GM12878 (cell line): ENCODE measurements around the gene GTF2H1. TPM values are rescaled to one million over a fixed set of nuclear protein-coding genes. Genes with fewer than 3 reads are reported as not detected.

Experiments used
- ATAC-seq: fragments of 200-7000 bp; cut with Tn5 transposase; 3 replicates; pipeline ENCODE4 v1.9.1; 2020; ENCODE audit warnings: mild to moderate bottlenecking, moderate library complexity
- BruUV-seq: library from RNA; stranded (reverse); fragments of 400-500 nt; replicated peaks from 2 replicates; lab custom pipeline; 2021; lab: Mats Ljungman, UMichigan
- CTCF ChIA-PET: fragments of 300-600 bp; sonication (Branson Sonifier 250); formaldehyde crosslinking; extraction: SDS; loops from one replicate; lab custom pipeline; 2021; ENCODE audit warnings: inconsistent platforms; lab: Yijun Ruan, JAX
- POLR2A ChIA-PET: fragments of 350-600 bp; formaldehyde crosslinking; extraction: SDS; loops from one replicate; lab custom pipeline; 2021; ENCODE audit warnings: inconsistent platforms; lab: Charles Lee
- RAD21 ChIA-PET: fragments of 300-600 bp; sonication (Branson Sonifier 250); formaldehyde crosslinking; loops from one replicate; lab custom pipeline; 2023; ENCODE audit warnings: antibody characterized with exemption; ENCODE audit not compliant: unreplicated experiment; lab: Charles Lee
- SMC1A ChIA-PET: fragments of 300-600 bp; sonication (Branson Sonifier 250); formaldehyde crosslinking; loops from one replicate; lab custom pipeline; 2023; ENCODE audit not compliant: unreplicated experiment, uncharacterized antibody; lab: Charles Lee
- DNase-seq: peaks from one replicate; pipeline ENCODE4 v3.0.0-alpha.2; 2011; ENCODE audit warnings: low read depth, low spot score
- FAIRE-seq: peaks from 3 replicates; lab custom pipeline; 2011; peaks lifted over from hg19 to GRCh38; lab: Jason Lieb, UNC
- H2AFZ ChIP-seq: 2 replicates; pipeline ENCODE4 v1.6.0; 2011; ENCODE audit warnings: low read depth, low read length, control low read depth; ENCODE audit not compliant: control insufficient read depth
- H3K27ac ChIP-seq: 2 replicates; pipeline ENCODE4 v1.5.1; 2011; ENCODE audit warnings: control low read depth; ENCODE audit not compliant: control insufficient read depth, insufficient read depth
- H3K27me3 ChIP-seq, 2 experiments: replicated peaks in 1 of 2; 2 replicates each; pipeline versions ENCODE4 v1.6.0 to v1.6.1; 2011; ENCODE audit warnings: low read length in 1 of 2; ENCODE audit not compliant: control insufficient read depth in 2 of 2, insufficient read depth in 2 of 2
- H3K36me3 ChIP-seq, 2 experiments: 2 replicates each; pipeline ENCODE4 v1.5.1; 2011; ENCODE audit warnings: low read length in 1 of 2; ENCODE audit not compliant: control insufficient read depth in 2 of 2, insufficient read depth in 2 of 2
- H3K4me1 ChIP-seq: 2 replicates; pipeline ENCODE4 v1.6.1; 2011; ENCODE audit warnings: mild to moderate bottlenecking, low read length, moderate library complexity, mixed read lengths; ENCODE audit not compliant: control insufficient read depth, insufficient read depth
- H3K4me2 ChIP-seq: 2 replicates; pipeline ENCODE4 v1.6.0; 2011; ENCODE audit warnings: control low read depth; ENCODE audit not compliant: control insufficient read depth, insufficient read depth
- H3K4me3 ChIP-seq: fragments of 200-600 bp; sonication (generic); 2 replicates; pipeline ENCODE4 v1.5.1; 2016
- H3K79me2 ChIP-seq: 2 replicates; pipeline ENCODE4 v1.6.0; 2011; ENCODE audit warnings: low read length; ENCODE audit not compliant: control insufficient read depth, insufficient read depth
- H3K9ac ChIP-seq: 2 replicates; pipeline ENCODE4 v1.8.0; 2011; ENCODE audit warnings: low read length, control low read depth, mixed read lengths; ENCODE audit not compliant: control insufficient read depth, insufficient read depth
- H3K9me3 ChIP-seq: replicated peaks from 3 replicates; pipeline ENCODE4 v1.5.1; 2011; ENCODE audit warnings: mild to moderate bottlenecking, low read length; ENCODE audit not compliant: control insufficient read depth, insufficient read depth
- H4K20me1 ChIP-seq: 2 replicates; pipeline ENCODE4 v1.6.0; 2011; ENCODE audit not compliant: control insufficient read depth, insufficient read depth
- EP300 ChIP-seq, 2 experiments: fragments of 150-350 bp in 1 of 2; IDR thresholded peaks; 2 replicates each; pipeline ENCODE4 v1.6.1; 2011 to 2012; ENCODE audit warnings: low read depth in 2 of 2, low read length in 2 of 2, borderline replicate concordance in 1 of 2, improper control_type of control experiment in 1 of 2, inconsistent platforms in 1 of 2; ENCODE audit not compliant: control insufficient read depth in 1 of 2
- LARP7 ChIP-seq: fragments of 450-650 bp; IDR thresholded peaks from 2 replicates; pipeline ENCODE4 v1.6.1; 2017; ENCODE audit warnings: mild to moderate bottlenecking
- MTA2 ChIP-seq: fragments of 450-650 bp; IDR thresholded peaks from 2 replicates; pipeline ENCODE4 v1.6.1; 2016; ENCODE audit warnings: low read depth, mild to moderate bottlenecking, moderate library complexity
- NRF1 ChIP-seq: conservative IDR thresholded peaks from 2 replicates; pipeline ENCODE4 v1.6.1; 2011; ENCODE audit warnings: mild to moderate bottlenecking, low read depth, low read length, improper control_type of control experiment
- SUZ12 ChIP-seq: fragments of 200-600 bp; sonication (generic); IDR thresholded peaks from one replicate; pipeline ENCODE4 v1.6.1; 2018; ENCODE audit warnings: antibody characterized with exemption, mild to moderate bottlenecking; ENCODE audit not compliant: unreplicated experiment
- ZNF217 ChIP-seq: fragments of 450-650 bp; IDR thresholded peaks from 2 replicates; pipeline ENCODE4 v1.6.1; 2017; ENCODE audit warnings: antibody characterized with exemption, mild to moderate bottlenecking
- ZNF384 ChIP-seq: IDR thresholded peaks from 2 replicates; pipeline ENCODE4 v1.6.1; 2012; ENCODE audit warnings: low read depth, mild to moderate bottlenecking, low read length, improper control_type of control experiment, borderline replicate concordance
- ZNF687 ChIP-seq: fragments of 450-650 bp; IDR thresholded peaks from 2 replicates; pipeline ENCODE4 v1.6.1; 2017; ENCODE audit warnings: mild to moderate bottlenecking, moderate library complexity
- WGBS: methylation state at CpG from one replicate; pipeline ENCODE4 v1.1.6; 2016; ENCODE audit warnings: low lambda C conversion rate; ENCODE audit not compliant: insufficient replicate concordance, insufficient coverage; ENCODE audit errors: missing lambda C conversion rate; 5-methylcytosine and 5-hydroxymethylcytosine counted together
- in situ Hi-C: fragments of 300-500 bp; cut with MboI; formaldehyde crosslinking; loops from 9 replicates; pipeline ENCODE4 v1.14.3; 2018; ENCODE audit warnings: mixed read lengths
- intact Hi-C: fragments of 100-400 bp; cut with micrococcal nuclease; formaldehyde crosslinking; loops from one replicate; pipeline ENCODE4 v1.14.2; 2022; ENCODE audit not compliant: unreplicated experiment
- microRNA-seq: library from miRNA; unstranded; fragments of <30 nt; microRNA quantifications from one replicate; pipeline ENCODE4, GENCODE V29; 2018
- polyA plus RNA-seq, 11 experiments: library from polyadenylated mRNA; depleted of rRNA in 4 of 11; unstranded in 6 of 11; stranded (reverse) in 5 of 11; fragments of >200 nt; fragmentation: Nextera tagmentation in 4 of 11; fragmentation: Illumina TruSeq in 1 of 11; extraction: Ambion mirVana in 4 of 11; extraction: Trizol in 1 of 11; gene quantifications; 1 replicate in 1 of 11; 2 replicates in 10 of 11; pipeline versions ENCODE4 v1.2.1 to v1.2.3, GENCODE V29; 2011 to 2016; ENCODE audit warnings: inconsistent platforms in 2 of 11, missing spikeins in 2 of 11, low read depth in 1 of 11
- small RNA-seq: library from RNA; depleted of rRNA; stranded (forward); fragments of <200 nt; gene quantifications from one replicate; pipeline ENCODE3, GENCODE V24; 2014
- total RNA-seq, 4 experiments: library from RNA; depleted of rRNA in 3 of 4; stranded (reverse); fragments of >200 nt in 3 of 4; fragmentation: Illumina TruSeq in 1 of 4; extraction: Trizol in 1 of 4; gene quantifications; 2 replicates each; pipeline versions ENCODE4 v1.2.1 to v1.2.3, GENCODE V29; 2013 to 2021
- TF ChIP-seq, protein P1 (sequence below): fragments of 450-650 bp; IDR thresholded peaks from 2 replicates; pipeline ENCODE4 v1.6.1; 2017; ENCODE audit warnings: borderline replicate concordance

Gene GTF2H1
- total and polyA plus RNA-seq, 10 of the 15 experiments (the other 5 are each of a cell fraction or from before 2014, with no cell fraction given), result 36.7 to 68.8 (median 46.6) TPM

DNA sequence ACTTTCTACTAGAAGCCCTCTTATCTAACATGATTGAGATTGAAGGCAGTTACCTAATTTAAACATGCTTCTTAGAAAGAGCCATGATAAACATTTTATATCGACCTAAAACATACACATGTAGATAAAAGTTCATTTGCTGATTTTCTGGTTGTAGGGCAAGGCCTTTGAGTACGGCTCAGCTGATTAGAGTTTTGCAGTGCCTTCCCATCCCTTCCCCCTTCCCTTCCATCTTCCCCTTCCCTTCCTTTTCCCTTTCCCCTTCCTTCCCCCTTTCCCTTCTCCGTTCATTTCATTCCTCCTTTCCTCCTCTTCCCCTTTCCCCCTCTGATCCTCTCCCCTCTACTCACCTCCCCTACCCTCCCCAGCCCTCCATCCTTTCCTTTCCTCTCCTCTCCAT, 94.1 kb downstream of the GTF2H1 start:
- ChIA-PET SMC1A (interaction anchor here (1.7 kb wide), 1 partner anchor 20 kb away, joined by 4 read pairs; no protein-coding TSS in a partner anchor), RAD21 (interaction anchor here (0.7 kb wide), 1 partner anchor 1811 kb away, joined by 5 read pairs; no protein-coding TSS in a partner anchor), CTCF (no interaction called here), POLR2A (no interaction called here)
- in situ Hi-C loops, result no loop called here
- no peak overlapping the region for H3K4me2 ChIP-seq
- no peak for ATAC-seq
- 31% methylated on average over 3 of the region's 3 CpGs for WGBS
- H3K36me3 ChIP-seq, result no peaks in the 10 kb centered on the region
- no peak overlapping the region for H2AFZ ChIP-seq
- no peaks in the 10 kb centered on the region for H4K20me1 ChIP-seq
- H3K4me3 ChIP-seq, result no peak overlapping the region
- H3K27ac ChIP-seq, result no peak overlapping the region
- H3K9ac ChIP-seq, result no peak overlapping the region
- intact Hi-C loops, result no loop called here
- BruUV-seq, result no TSS peak
- H3K27me3 ChIP-seq, result no peaks in the 10 kb centered on the region
- TF ChIP-seq NRF1 (no peak), ZNF217 (no peak), SUZ12 (no peak), LARP7 (no peak), MTA2 (no peak), EP300 (IDR thresholded peaks at IDR 0.05; ENCODE audit: borderline replicate concordance in 1 of 2, control insufficient read depth in 1 of 2, low read depth in 2 of 2, low read length in 2 of 2) (no peak), ZNF384 (no peak), ZNF687 (no peak)
- TF ChIP-seq, protein P1, sequence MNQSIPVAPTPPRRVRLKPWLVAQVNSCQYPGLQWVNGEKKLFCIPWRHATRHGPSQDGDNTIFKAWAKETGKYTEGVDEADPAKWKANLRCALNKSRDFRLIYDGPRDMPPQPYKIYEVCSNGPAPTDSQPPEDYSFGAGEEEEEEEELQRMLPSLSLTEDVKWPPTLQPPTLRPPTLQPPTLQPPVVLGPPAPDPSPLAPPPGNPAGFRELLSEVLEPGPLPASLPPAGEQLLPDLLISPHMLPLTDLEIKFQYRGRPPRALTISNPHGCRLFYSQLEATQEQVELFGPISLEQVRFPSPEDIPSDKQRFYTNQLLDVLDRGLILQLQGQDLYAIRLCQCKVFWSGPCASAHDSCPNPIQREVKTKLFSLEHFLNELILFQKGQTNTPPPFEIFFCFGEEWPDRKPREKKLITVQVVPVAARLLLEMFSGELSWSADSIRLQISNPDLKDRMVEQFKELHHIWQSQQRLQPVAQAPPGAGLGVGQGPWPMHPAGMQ, result no peak
- no peak for DNase-seq
- no peaks in the 10 kb centered on the region for H3K79me2 ChIP-seq
- H3K9me3 ChIP-seq, result no peaks in the 10 kb centered on the region
- H3K4me1 ChIP-seq, result no peaks in the 10 kb centered on the region
- FAIRE-seq, result no peak

Small RNA genes lying within 50 kb of the gene (microRNA-seq; reads per million reads assigned to microRNA genes)
- gene MIR3159, result 3.4 reads per million, percentile 18 among the genes with 10 or more reads in this experiment

Small RNA genes lying within 50 kb of the gene (small RNA-seq; reads per million reads assigned to genes)
- 0.78 reads per million, percentile 23 among the genes with 10 or more reads in this experiment for gene MIR3159

Other genes with a start within 250 kb of the GTF2H1 start
Only the 7 nearest of the 11 such genes appear.
- gene SAA4, start 85.8 kb upstream of the GTF2H1 start, total RNA-seq (2014; rRNA removed), result not detected in 2 replicates
- gene SAA4, start 85.8 kb upstream of the GTF2H1 start, total RNA-seq (2014; rRNA removed; fragmentation: Illumina TruSeq; extraction: Trizol), result not detected in 2 replicates
- not detected in 2 replicates for gene SAA4, start 85.8 kb upstream of the GTF2H1 start, total RNA-seq (2021)
- gene SAA4, start 85.8 kb upstream of the GTF2H1 start, polyA plus RNA-seq (2011; rRNA removed), result not detected in 2 replicates
- gene SAA4, start 85.8 kb upstream of the GTF2H1 start, polyA plus RNA-seq (2014; fragmentation: Illumina TruSeq; extraction: Trizol), result not detected in 2 replicates
- gene SAA4, start 85.8 kb upstream of the GTF2H1 start, polyA plus RNA-seq (2014; fragmentation: Nextera tagmentation; extraction: Ambion mirVana), result not detected
- not detected in 2 replicates for gene SAA4, start 85.8 kb upstream of the GTF2H1 start, polyA plus RNA-seq (2014; rRNA removed)
- gene SAA4, start 85.8 kb upstream of the GTF2H1 start, polyA plus RNA-seq (2016; fragmentation: Nextera tagmentation; extraction: Ambion mirVana), result not detected
- gene SAA2, start 73.9 kb upstream of the GTF2H1 start, total RNA-seq (2014; rRNA removed), result 0.38 and 0.45 TPM in 2 replicates
- gene SAA2, start 73.9 kb upstream of the GTF2H1 start, total RNA-seq (2014; rRNA removed; fragmentation: Illumina TruSeq; extraction: Trizol), result 0.18 TPM in 1 of 2 replicates, not detected in the other
- 4.1 and 5.7 TPM in 2 replicates for gene SAA2, start 73.9 kb upstream of the GTF2H1 start, total RNA-seq (2021)
- gene SAA2, start 73.9 kb upstream of the GTF2H1 start, polyA plus RNA-seq (2011; rRNA removed), result 0.20 and 0.24 TPM in 2 replicates
- 0.32 TPM in 1 of 2 replicates, not detected in the other for gene SAA2, start 73.9 kb upstream of the GTF2H1 start, polyA plus RNA-seq (2014; fragmentation: Illumina TruSeq; extraction: Trizol)
- under 1 TPM in 1 of 2 experiments, not detected in 1; 0.24 TPM for gene SAA2, start 73.9 kb upstream of the GTF2H1 start, polyA plus RNA-seq (2014; fragmentation: Nextera tagmentation; extraction: Ambion mirVana)
- 0.08 and 0.24 TPM in 2 replicates for gene SAA2, start 73.9 kb upstream of the GTF2H1 start, polyA plus RNA-seq (2014; rRNA removed)
- under 1 TPM in 1 of 2 experiments, not detected in 1; 0.32 TPM for gene SAA2, start 73.9 kb upstream of the GTF2H1 start, polyA plus RNA-seq (2016; fragmentation: Nextera tagmentation; extraction: Ambion mirVana)
- gene SAA1, start 56.3 kb upstream of the GTF2H1 start, total RNA-seq (2014; rRNA removed), result not detected in 2 replicates
- not detected in 2 replicates for gene SAA1, start 56.3 kb upstream of the GTF2H1 start, total RNA-seq (2014; rRNA removed; fragmentation: Illumina TruSeq; extraction: Trizol)
- gene SAA1, start 56.3 kb upstream of the GTF2H1 start, total RNA-seq (2021), result 5.5 and 6.9 TPM in 2 replicates
- gene SAA1, start 56.3 kb upstream of the GTF2H1 start, polyA plus RNA-seq (2011; rRNA removed), result not detected in 2 replicates
- gene SAA1, start 56.3 kb upstream of the GTF2H1 start, polyA plus RNA-seq (2014; fragmentation: Illumina TruSeq; extraction: Trizol), result not detected in 2 replicates
- gene SAA1, start 56.3 kb upstream of the GTF2H1 start, polyA plus RNA-seq (2014; fragmentation: Nextera tagmentation; extraction: Ambion mirVana), result not detected
- not detected in 2 replicates for gene SAA1, start 56.3 kb upstream of the GTF2H1 start, polyA plus RNA-seq (2014; rRNA removed)
- under 1 TPM in 1 of 2 experiments, not detected in 1; 0.36 TPM for gene SAA1, start 56.3 kb upstream of the GTF2H1 start, polyA plus RNA-seq (2016; fragmentation: Nextera tagmentation; extraction: Ambion mirVana)
- 32.6 and 39.6 TPM in 2 replicates for gene HPS5, start 427 bp upstream of the GTF2H1 start, total RNA-seq (2014; rRNA removed)
- gene HPS5, start 427 bp upstream of the GTF2H1 start, total RNA-seq (2014; rRNA removed; fragmentation: Illumina TruSeq; extraction: Trizol), result 32.5 and 34.8 TPM in 2 replicates
- 23.6 and 24.5 TPM in 2 replicates for gene HPS5, start 427 bp upstream of the GTF2H1 start, total RNA-seq (2021)
- gene HPS5, start 427 bp upstream of the GTF2H1 start, polyA plus RNA-seq (2011; rRNA removed), result 23.5 and 27.9 TPM in 2 replicates
- gene HPS5, start 427 bp upstream of the GTF2H1 start, polyA plus RNA-seq (2014; fragmentation: Illumina TruSeq; extraction: Trizol), result 23.3 and 24.1 TPM in 2 replicates
- 10 to 100 TPM; 11.9 to 19.9 TPM for gene HPS5, start 427 bp upstream of the GTF2H1 start, polyA plus RNA-seq (2014; fragmentation: Nextera tagmentation; extraction: Ambion mirVana)
- 14.8 and 22.1 TPM in 2 replicates for gene HPS5, start 427 bp upstream of the GTF2H1 start, polyA plus RNA-seq (2014; rRNA removed)
- gene HPS5, start 427 bp upstream of the GTF2H1 start, polyA plus RNA-seq (2016; fragmentation: Nextera tagmentation; extraction: Ambion mirVana), result 10 to 100 TPM; 23.6 to 24.3 TPM
- 773 and 871 TPM in 2 replicates for gene LDHA, start 72.0 kb downstream of the GTF2H1 start, total RNA-seq (2014; rRNA removed)
- 837 and 848 TPM in 2 replicates for gene LDHA, start 72.0 kb downstream of the GTF2H1 start, total RNA-seq (2014; rRNA removed; fragmentation: Illumina TruSeq; extraction: Trizol)
- gene LDHA, start 72.0 kb downstream of the GTF2H1 start, total RNA-seq (2021), result 908 and 930 TPM in 2 replicates
- gene LDHA, start 72.0 kb downstream of the GTF2H1 start, polyA plus RNA-seq (2011; rRNA removed), result 2,251 and 3,921 TPM in 2 replicates
- 2,208 and 3,132 TPM in 2 replicates for gene LDHA, start 72.0 kb downstream of the GTF2H1 start, polyA plus RNA-seq (2014; fragmentation: Illumina TruSeq; extraction: Trizol)
- 1,000 to 10,000 TPM; 1,116 to 1,393 TPM for gene LDHA, start 72.0 kb downstream of the GTF2H1 start, polyA plus RNA-seq (2014; fragmentation: Nextera tagmentation; extraction: Ambion mirVana)
- 1,219 and 1,341 TPM in 2 replicates for gene LDHA, start 72.0 kb downstream of the GTF2H1 start, polyA plus RNA-seq (2014; rRNA removed)
- gene LDHA, start 72.0 kb downstream of the GTF2H1 start, polyA plus RNA-seq (2016; fragmentation: Nextera tagmentation; extraction: Ambion mirVana), result 1,000 to 10,000 TPM; 2,169 to 2,300 TPM
- not detected in 2 replicates for gene LDHC, start 89.8 kb downstream of the GTF2H1 start, total RNA-seq (2014; rRNA removed)
- not detected in 2 replicates for gene LDHC, start 89.8 kb downstream of the GTF2H1 start, total RNA-seq (2014; rRNA removed; fragmentation: Illumina TruSeq; extraction: Trizol)
- gene LDHC, start 89.8 kb downstream of the GTF2H1 start, total RNA-seq (2021), result not detected in 2 replicates
- not detected in 2 replicates for gene LDHC, start 89.8 kb downstream of the GTF2H1 start, polyA plus RNA-seq (2011; rRNA removed)
- 0.04 TPM in 1 of 2 replicates, not detected in the other for gene LDHC, start 89.8 kb downstream of the GTF2H1 start, polyA plus RNA-seq (2014; fragmentation: Illumina TruSeq; extraction: Trizol)
- gene LDHC, start 89.8 kb downstream of the GTF2H1 start, polyA plus RNA-seq (2014; fragmentation: Nextera tagmentation; extraction: Ambion mirVana), result under 1 TPM in 1 of 2 experiments, not detected in 1; 0.16 TPM
- not detected in 2 replicates for gene LDHC, start 89.8 kb downstream of the GTF2H1 start, polyA plus RNA-seq (2014; rRNA removed)
- not detected for gene LDHC, start 89.8 kb downstream of the GTF2H1 start, polyA plus RNA-seq (2016; fragmentation: Nextera tagmentation; extraction: Ambion mirVana)
- gene LDHAL6A, start 133.3 kb downstream of the GTF2H1 start, total RNA-seq (2014; rRNA removed), result not detected in 2 replicates
- not detected in 2 replicates for gene LDHAL6A, start 133.3 kb downstream of the GTF2H1 start, total RNA-seq (2014; rRNA removed; fragmentation: Illumina TruSeq; extraction: Trizol)
- not detected in 2 replicates for gene LDHAL6A, start 133.3 kb downstream of the GTF2H1 start, total RNA-seq (2021)
- gene LDHAL6A, start 133.3 kb downstream of the GTF2H1 start, polyA plus RNA-seq (2011; rRNA removed), result not detected in 2 replicates
- gene LDHAL6A, start 133.3 kb downstream of the GTF2H1 start, polyA plus RNA-seq (2014; fragmentation: Illumina TruSeq; extraction: Trizol), result not detected in 2 replicates
- under 1 TPM in 1 of 2 experiments, not detected in 1; 0.03 TPM for gene LDHAL6A, start 133.3 kb downstream of the GTF2H1 start, polyA plus RNA-seq (2014; fragmentation: Nextera tagmentation; extraction: Ambion mirVana)
- gene LDHAL6A, start 133.3 kb downstream of the GTF2H1 start, polyA plus RNA-seq (2014; rRNA removed), result not detected in 2 replicates
- under 1 TPM; 0.09 to 0.11 TPM for gene LDHAL6A, start 133.3 kb downstream of the GTF2H1 start, polyA plus RNA-seq (2016; fragmentation: Nextera tagmentation; extraction: Ambion mirVana)